GM18499 (cell line): ENCODE data around the gene PYCARD.
"Not testable (repeated sequence)": the region's sequence is repeated elsewhere in the genome, so short reads cannot be mapped to it uniquely, and the experiment has no call there.

Experiments used
- ATAC-seq: cut with Tn5 transposase; IDR thresholded peaks from one replicate; pipeline ENCODE4 v1.9.1; 2021; ENCODE audit warnings: moderate number of reproducible peaks; ENCODE audit not compliant: insufficient read depth, unreplicated experiment

PYCARD gene

DNA sequence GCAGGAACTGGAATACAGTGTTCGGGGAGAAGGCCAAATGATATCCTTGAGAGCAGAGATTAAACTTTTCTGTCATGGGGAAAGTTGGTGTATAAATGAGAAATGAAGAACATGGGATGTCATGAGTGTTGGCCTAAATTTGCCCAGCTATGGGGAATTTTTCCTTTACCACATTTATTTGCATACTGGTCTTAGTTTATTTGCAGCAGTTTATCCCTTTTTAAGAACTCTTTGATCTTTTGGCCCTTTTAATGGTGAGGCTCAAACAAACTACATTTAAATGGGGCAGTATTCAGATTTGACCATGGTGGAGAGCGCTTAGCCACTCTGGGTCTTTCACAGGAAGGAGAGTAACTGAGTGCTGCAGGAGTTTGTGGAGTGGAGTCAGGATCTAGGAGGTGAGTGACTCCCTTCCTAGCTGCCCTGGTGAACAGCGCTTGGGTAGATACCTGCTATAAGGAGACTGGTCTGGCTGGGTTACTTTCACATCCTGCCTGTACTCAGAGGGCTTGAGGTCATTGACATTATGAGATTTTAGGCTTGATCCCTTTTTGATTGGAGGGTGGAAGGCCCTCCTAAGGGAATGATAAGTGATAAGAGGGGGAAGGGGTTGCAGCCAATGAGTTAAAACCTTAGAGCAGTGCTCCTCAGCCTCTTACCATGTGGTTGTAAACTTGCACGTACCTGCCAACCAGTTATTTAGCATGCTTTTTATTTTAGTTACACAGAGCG lies 10.7 kb downstream of the PYCARD start:
- ATAC-seq = no peak

DNA sequence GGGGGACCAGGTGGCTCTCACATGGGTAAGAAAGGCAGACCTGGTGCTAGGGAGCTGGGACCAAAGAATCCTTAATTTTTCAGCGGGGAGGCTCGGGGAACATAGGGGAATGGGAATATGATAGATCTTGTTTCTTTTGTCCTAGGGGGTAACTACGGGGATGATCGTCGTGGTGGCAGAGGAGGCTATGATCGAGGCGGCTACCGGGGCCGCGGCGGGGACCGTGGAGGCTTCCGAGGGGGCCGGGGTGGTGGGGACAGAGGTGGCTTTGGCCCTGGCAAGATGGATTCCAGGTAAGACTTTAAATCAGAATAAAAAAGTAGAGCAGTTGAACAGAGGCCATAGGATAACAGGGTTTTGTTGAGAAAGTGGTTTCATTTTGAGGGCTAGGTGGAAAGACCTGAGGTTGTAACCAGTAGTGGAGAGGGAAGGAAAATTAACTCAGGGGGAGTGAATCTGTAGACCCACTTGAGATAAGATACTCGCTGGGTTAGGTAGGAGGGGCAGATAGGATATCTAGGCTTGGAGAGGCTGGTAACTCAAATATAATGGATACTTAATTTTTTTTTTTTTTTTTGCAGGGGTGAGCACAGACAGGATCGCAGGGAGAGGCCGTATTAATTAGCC lies 11.6 kb downstream of the PYCARD start:
- ATAC-seq = no peak

DNA sequence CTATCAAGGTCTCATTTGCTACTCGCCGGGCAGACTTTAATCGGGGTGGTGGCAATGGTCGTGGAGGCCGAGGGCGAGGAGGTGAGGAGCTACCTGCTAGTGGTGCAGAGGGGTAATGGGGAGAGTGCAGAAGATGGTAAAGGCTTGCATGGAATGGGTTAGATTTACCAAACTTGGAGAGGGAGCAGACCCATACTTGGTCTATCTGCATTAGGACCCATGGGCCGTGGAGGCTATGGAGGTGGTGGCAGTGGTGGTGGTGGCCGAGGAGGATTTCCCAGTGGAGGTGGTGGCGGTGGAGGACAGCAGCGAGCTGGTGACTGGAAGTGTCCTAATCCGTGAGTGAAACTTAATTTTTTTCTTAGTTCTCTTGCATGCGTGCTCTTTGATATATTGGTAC lies 12.5 kb downstream of the PYCARD start:
- no peak for ATAC-seq

DNA sequence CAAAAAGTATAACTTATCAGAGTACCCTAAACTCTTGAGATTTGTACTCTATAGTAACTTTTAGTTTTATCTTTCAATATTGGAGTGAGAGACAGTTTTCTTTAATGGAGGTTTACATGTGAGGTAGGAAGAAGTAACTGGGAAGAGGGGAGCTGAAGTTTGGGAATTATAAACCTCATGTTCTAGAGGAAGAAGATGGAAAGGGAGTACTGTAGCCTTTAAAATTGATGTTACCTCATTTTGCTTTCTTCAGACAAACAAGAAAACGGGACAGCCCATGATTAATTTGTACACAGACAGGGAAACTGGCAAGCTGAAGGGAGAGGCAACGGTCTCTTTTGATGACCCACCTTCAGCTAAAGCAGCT lies 13.2 kb downstream of the PYCARD start:
- no peak for ATAC-seq

- ATAC-seq = no peak
Measured at GRCh38 chr16:31188450-31189411, 13.8 kb downstream of the PYCARD start.

- no peak for ATAC-seq
Measured at GRCh38 chr16:31187808-31188189, 14.8 kb downstream of the PYCARD start.

- no peak for ATAC-seq
Measured at GRCh38 chr16:31186930-31187807, 15.4 kb downstream of the PYCARD start.

GRCh38 chr16:31186176-31186575 lies 16.4 kb downstream of the PYCARD start:
- ATAC-seq = no peak

DNA sequence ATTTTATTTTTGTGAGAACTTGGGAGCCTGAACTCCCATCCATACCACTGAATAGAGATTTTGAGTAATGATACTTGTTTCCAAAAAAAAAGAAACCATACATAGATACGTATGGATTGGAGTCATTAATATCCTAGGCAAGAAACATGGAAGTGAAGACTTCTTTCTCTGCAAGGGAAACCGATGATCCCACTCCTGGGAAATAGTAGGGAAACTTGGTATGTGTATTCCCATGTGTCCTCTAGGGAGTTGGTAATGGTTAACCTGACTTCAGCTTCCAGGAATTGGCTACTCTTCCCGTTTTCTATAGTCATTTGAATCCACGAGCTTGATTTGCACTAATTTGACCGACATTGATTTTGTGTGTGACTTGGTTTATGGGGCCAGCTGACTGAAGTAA lies 17.2 kb downstream of the PYCARD start:
- ATAC-seq = no peak

DNA sequence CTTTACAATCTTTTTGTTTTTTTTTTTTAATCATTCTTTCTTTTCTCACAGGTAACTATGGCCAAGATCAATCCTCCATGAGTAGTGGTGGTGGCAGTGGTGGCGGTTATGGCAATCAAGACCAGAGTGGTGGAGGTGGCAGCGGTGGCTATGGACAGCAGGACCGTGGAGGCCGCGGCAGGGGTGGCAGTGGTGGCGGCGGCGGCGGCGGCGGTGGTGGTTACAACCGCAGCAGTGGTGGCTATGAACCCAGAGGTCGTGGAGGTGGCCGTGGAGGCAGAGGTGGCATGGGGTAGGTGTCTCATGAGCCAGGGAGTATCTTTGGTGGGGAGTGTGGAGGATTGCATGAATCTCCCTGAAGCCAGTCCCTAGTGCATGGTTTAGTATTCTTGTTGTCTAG lies 17.7 kb downstream of the PYCARD start:
- ATAC-seq = no peak

- ATAC-seq = no peak
Measured at GRCh38 chr16:31183432-31184428, 18.8 kb downstream of the PYCARD start.

GRCh38 chr16:31182391-31182790 lies 20.2 kb downstream of the PYCARD start:
- ATAC-seq = no peak

GRCh38 chr16:31181102-31181830 lies 21.3 kb downstream of the PYCARD start:
- ATAC-seq = no peak

DNA sequence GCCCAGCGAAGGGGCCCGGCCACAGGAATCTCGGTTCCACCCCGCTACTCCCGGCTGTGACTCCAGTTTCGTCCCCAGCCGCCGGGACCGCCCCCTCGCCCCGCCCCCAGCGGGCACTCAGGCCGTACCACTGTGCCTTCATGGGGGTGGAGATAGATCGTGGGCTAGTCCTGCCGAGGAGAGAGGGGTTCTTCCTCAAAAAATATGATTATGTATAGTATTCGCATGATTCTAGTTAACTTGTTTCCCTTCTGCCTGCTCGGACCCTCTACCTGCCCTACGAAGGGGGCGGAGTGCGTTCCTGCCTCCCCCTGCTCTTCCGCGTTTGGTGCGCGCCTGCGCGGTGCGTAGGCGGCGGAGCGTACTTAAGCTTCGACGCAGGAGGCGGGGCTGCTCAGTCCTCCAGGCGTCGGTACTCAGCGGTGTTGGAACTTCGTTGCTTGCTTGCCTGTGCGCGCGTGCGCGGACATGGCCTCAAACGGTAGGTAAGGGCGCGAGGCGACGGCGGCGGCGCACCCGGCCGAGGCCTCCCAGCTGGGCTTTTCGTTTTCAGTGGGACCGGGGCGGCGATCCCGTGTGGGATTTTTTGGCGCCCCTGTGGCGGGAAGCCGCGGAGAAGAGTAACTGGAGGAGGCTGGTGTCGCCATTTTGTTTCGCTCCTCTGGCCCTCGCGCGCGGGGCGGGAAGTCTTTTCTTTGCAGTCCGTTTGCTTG lies 22.7 kb downstream of the PYCARD start, which contains the start of gene FUS:
Gene FUS (plus strand): TSS at position 393 of the 713 bp plus-strand sequence. CDS start 76 bp downstream, at position 469.
- ATAC-seq = peak; percentile 40

DNA sequence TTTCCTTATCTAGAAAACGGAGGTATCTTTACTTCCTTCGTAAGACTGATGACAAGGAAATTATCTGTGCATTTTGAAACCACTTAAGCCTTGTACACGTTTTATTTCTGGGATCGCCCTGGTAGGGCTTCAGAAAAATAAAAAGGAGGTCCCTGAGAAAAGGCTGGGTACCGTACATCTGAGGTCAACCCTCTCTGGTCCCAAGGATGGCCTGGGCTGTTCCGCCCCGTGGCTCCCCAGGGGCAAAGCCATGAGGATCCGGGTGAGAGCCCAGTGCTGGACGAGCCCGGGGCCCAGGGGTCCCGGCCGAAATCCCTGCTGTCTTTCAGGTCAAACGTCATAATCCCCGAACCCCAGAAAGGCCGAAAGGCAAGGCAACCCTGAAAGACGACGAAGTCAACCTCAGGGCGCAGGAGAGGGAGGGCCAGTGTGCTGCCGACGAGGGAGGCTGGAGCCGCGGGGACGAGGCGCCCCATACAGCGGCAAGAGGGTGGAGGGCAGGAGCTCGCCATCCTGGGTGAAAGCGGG lies 23.3 kb downstream of the PYCARD start:
- no peak for ATAC-seq

GRCh38 chr16:31177136-31177535 lies 25.4 kb downstream of the PYCARD start:
- ATAC-seq = no peak

GRCh38 chr16:31170048-31170447 lies 32.5 kb downstream of the PYCARD start:
- ATAC-seq = not testable (repeated sequence)
